Gastroesophageal sphincter (tissue), 4 donors: ENCODE data around the gene VSIG1. TPM values are rescaled to one million over a fixed set of nuclear protein-coding genes. Genes with fewer than 3 reads are reported as not detected.

Experiments
- ATAC-seq: fragments of 150-250 bp; one replicate; pipeline ENCODE4 v1.9.1; 2016; ENCODE audit warnings: mild to moderate bottlenecking, moderate library complexity
- H3K27ac ChIP-seq, 4 donors: fragments of 200-600 bp; sonication (generic) in 3 of 4; 1 replicate in 3 of 4; 2 replicates in 1 of 4; pipeline ENCODE4 v1.5.1; 2016 to 2019
- H3K27me3 ChIP-seq: fragments of 200-600 bp; sonication (generic); one replicate; pipeline ENCODE4 v1.5.1; 2019
- H3K36me3 ChIP-seq, 2 donors: fragments of 200-600 bp; sonication (generic); one replicate each; pipeline ENCODE4 v1.5.1; 2019; ENCODE audit warnings: control low read depth in 1 of 2
- H3K4me1 ChIP-seq, 3 donors: fragments of 200-600 bp; sonication (generic); 1 replicate in 2 of 3; 2 replicates in 1 of 3; pipeline ENCODE4 v1.5.1; 2016 to 2019; ENCODE audit warnings: control low read depth in 2 of 3
- H3K4me3 ChIP-seq, 2 donors: fragments of 200-600 bp; sonication (generic); one replicate each; pipeline ENCODE4 v1.5.1; 2019; ENCODE audit warnings: mild to moderate bottlenecking in 1 of 2, moderate library complexity in 1 of 2
- H3K9me3 ChIP-seq, 3 donors: fragments of 200-600 bp; sonication (generic); one replicate each; pipeline ENCODE4 v1.5.1; 2017 to 2019; ENCODE audit warnings: control low read depth in 2 of 3
- EP300 ChIP-seq: sonication (generic); formaldehyde crosslinking; IDR thresholded peaks from one replicate; pipeline ENCODE4 v1.6.1; 2017; ENCODE audit warnings: antibody characterized with exemption, mild to moderate bottlenecking
- POLR2A ChIP-seq, 2 donors: fragments of 450-650 bp; IDR thresholded peaks; one replicate each; pipeline ENCODE4 v1.6.1; 2017; ENCODE audit warnings: antibody characterized with exemption in 2 of 2, mild to moderate bottlenecking in 2 of 2, moderate library complexity in 1 of 2
- POLR2AphosphoS5 ChIP-seq: sonication (generic); formaldehyde crosslinking; IDR thresholded peaks from one replicate; pipeline ENCODE4 v1.6.1; 2017; ENCODE audit warnings: antibody characterized with exemption
- WGBS, 2 donors: methylation state at CpG; one replicate each; pipeline ENCODE4 v1.1.5; 2018; ENCODE audit warnings: low coverage in 1 of 2; 5-methylcytosine and 5-hydroxymethylcytosine counted together
- total RNA-seq, 4 donors: library from RNA; depleted of rRNA; stranded (reverse); fragments of >200 nt; gene quantifications; one replicate each; pipeline ENCODE4 v1.1.0, GENCODE V29; 2016
- TF ChIP-seq, protein P1 (sequence below), 4 experiments: fragments of 200-600 bp in 2 of 4; fragments of 450-650 bp in 2 of 4; sonication (generic) in 1 of 4; IDR thresholded peaks; one replicate each; pipeline ENCODE4 v1.5.1; 2017 to 2019; ENCODE audit warnings: antibody characterized with exemption in 4 of 4, mild to moderate bottlenecking in 2 of 4, moderate library complexity in 2 of 4

VSIG1 gene
- total RNA-seq, 4 donors from 2014 or later, result not detected

DNA sequence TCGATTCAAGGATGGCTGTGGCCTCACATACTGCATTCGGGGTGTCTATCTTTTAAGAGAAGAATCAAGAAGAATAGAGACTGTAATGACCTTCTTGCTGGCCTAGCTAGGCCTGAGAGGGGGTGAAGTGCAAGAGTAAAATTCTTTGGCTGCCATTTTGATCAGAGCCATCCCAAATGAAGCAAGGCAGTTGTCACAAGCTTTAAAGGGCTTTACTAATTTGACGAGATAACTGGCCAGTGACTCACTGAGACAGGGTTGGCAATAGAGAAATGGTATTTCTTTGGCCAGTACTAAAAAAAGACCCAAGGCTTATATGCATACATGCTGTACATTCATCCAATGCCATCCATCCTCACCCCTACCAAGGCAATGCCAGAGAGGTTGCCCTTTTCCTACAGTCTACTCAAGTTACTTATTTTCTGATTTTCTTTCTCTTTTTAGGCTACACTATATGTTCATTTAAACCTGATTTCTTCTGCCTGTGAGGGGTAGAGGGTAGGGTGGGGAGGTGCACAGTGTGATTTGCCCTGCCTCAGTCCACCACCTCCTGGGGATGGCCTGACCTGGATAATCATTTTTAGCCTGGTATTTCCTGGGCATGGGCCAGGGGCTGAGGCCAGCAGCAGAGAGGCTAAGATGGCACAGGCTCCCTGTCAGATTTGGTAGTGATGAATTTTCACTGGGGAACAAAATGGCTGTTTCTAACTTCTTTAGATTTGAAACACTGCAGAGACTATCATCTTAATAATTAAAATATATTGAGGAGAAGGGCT, 78.9 kb downstream of the VSIG1 start:
- TF ChIP-seq POLR2A (IDR thresholded peaks at IDR 0.05), result no peak
- TF ChIP-seq EP300, result no peak
- no peak for TF ChIP-seq POLR2AphosphoS5
- TF ChIP-seq, protein P1, sequence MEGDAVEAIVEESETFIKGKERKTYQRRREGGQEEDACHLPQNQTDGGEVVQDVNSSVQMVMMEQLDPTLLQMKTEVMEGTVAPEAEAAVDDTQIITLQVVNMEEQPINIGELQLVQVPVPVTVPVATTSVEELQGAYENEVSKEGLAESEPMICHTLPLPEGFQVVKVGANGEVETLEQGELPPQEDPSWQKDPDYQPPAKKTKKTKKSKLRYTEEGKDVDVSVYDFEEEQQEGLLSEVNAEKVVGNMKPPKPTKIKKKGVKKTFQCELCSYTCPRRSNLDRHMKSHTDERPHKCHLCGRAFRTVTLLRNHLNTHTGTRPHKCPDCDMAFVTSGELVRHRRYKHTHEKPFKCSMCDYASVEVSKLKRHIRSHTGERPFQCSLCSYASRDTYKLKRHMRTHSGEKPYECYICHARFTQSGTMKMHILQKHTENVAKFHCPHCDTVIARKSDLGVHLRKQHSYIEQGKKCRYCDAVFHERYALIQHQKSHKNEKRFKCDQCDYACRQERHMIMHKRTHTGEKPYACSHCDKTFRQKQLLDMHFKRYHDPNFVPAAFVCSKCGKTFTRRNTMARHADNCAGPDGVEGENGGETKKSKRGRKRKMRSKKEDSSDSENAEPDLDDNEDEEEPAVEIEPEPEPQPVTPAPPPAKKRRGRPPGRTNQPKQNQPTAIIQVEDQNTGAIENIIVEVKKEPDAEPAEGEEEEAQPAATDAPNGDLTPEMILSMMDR (IDR thresholded peaks at IDR 0.05), result no peak
- H3K27ac ChIP-seq, result no peak overlapping the region
- no peaks in the 10 kb centered on the region for H3K27me3 ChIP-seq
- H3K9me3 ChIP-seq, result no peaks in the 10 kb centered on the region
- H3K36me3 ChIP-seq, result peaks cover 0 to 4% of the 10 kb centered on the region in 2 donors
- 100% methylated on average over 1 of the region's 3 CpGs; no CpG with 5 or more reads in 1 of the 2 donors for WGBS, 2 donors
- no peak overlapping the region for H3K4me3 ChIP-seq
- peaks cover 0 to 36% (median 0%) of the 10 kb centered on the region in 3 donors for H3K4me1 ChIP-seq
- no peak for ATAC-seq

DNA sequence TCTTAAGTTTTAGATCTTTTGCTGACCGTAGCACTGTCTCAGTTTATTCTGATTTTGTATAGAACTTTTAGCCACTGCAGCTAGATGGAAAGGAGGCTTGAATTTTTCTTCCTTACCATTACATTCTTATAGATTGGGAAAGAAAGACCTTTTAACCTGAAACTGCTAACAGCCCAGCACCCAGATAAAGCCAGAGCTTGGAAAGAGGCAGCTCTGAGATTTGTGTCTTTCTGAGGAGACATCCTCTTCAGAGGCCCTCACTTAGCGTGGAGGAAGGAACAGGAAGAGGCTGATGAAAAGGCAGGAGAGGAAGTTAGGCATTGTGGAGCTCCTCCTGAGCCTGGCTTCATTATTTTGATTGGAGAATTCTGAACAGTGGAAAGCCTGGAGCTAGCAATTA, 81.8 kb downstream of the VSIG1 start:
- Histone ChIP-seq H3K4me1 (peaks cover 0 to 16% (median 0%) of the 10 kb centered on the region in 3 donors), H3K4me3 (no peak overlapping the region), H3K27ac (no peak overlapping the region), H3K36me3 (peaks cover 0 to 9% of the 10 kb centered on the region in 2 donors), H3K9me3 (no peaks in the 10 kb centered on the region), H3K27me3 (no peaks in the 10 kb centered on the region)
- TF ChIP-seq POLR2A (IDR thresholded peaks at IDR 0.05) (no peak), POLR2AphosphoS5 (no peak), EP300 (no peak)
- TF ChIP-seq, protein P1 (IDR thresholded peaks at IDR 0.05), result no peak
- 57 to 80% methylated on average over 1 to 2 of the region's 2 CpGs for WGBS, 2 donors
- no peak for ATAC-seq

DNA sequence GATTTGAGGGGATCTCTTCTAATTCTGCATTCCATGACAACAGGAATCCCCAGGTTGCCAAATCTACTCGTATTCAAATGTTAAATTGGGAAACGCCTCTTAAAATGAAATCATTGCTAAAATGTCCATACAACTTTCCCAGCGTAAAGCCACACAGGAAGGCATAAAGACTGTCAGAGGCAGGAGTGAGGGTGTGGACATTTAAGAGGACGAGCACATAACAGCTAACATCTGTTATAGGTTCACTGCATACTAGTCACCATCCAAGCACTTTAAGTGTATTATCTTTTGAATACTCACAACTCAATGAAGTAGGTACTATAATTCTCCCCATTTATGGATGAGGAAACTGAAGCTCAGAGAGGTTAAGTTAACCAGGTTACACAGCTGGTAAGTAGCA, 82.3 kb downstream of the VSIG1 start:
- H3K27me3 ChIP-seq, result no peaks in the 10 kb centered on the region
- H3K27ac ChIP-seq, result no peak overlapping the region
- WGBS, 2 donors, result 80 to 90% methylated on average over 2 to 4 of the region's 4 CpGs
- H3K9me3 ChIP-seq, result no peaks in the 10 kb centered on the region
- H3K4me3 ChIP-seq, result no peak overlapping the region
- H3K4me1 ChIP-seq, result peaks cover 0 to 12% (median 0%) of the 10 kb centered on the region in 3 donors
- TF ChIP-seq POLR2A (IDR thresholded peaks at IDR 0.05) (no peak), EP300 (no peak), POLR2AphosphoS5 (no peak)
- TF ChIP-seq, protein P1 (IDR thresholded peaks at IDR 0.05), result no peak
- ATAC-seq, result no peak
- H3K36me3 ChIP-seq, result peaks cover 0 to 12% of the 10 kb centered on the region in 2 donors

Other genes starting within 250 kb of the VSIG1 start
- gene MID2, start 219.2 kb upstream of the VSIG1 start, total RNA-seq, result 10 to 100 TPM; 32.2 to 66.6 (median 57.0) TPM
- not detected for gene TEX13B, start 62.7 kb upstream of the VSIG1 start, total RNA-seq
- 10 to 100 TPM; 39.4 to 53.4 (median 42.1) TPM for gene PSMD10, start 46.5 kb downstream of the VSIG1 start, total RNA-seq
- gene ATG4A, start 46.7 kb downstream of the VSIG1 start, total RNA-seq, result 10 to 100 TPM in 3 of 4 donors, 1 to 10 TPM in 1; 9.3 to 13.6 (median 11.8) TPM